ENCODE results near the gene KCNK4. TPM values are rescaled to one million over a fixed set of nuclear protein-coding genes. Genes with fewer than 3 reads are reported as not detected.

KCNK4 gene
- total RNA-seq, 1 donor from 2014 or later = not detected

GRCh38 chr11:64327375-64327774, 36.3 kb downstream of the KCNK4 start:
- Histone ChIP-seq H3K4me1 (peaks cover 13% of the 10 kb centered on the region), H3K4me3 (no peak overlapping the region), H3K27me3 (no peaks in the 10 kb centered on the region), H3K36me3 (peaks cover 3% of the 10 kb centered on the region), H3K27ac (no peak overlapping the region), H3K9me3 (no peaks in the 10 kb centered on the region)
- intact Hi-C loops (cut with DNase I) = no loop called here
- DNase-seq (no peak), ATAC-seq (no peak)
- TF ChIP-seq CTCF (IDR thresholded peaks at IDR 0.05) = no peak

GRCh38 chr11:64327993-64328392, 36.9 kb downstream of the KCNK4 start:
- DNase-seq (no peak), ATAC-seq (no peak)
- Histone ChIP-seq H3K36me3 (no peaks in the 10 kb centered on the region), H3K9me3 (no peaks in the 10 kb centered on the region), H3K4me3 (no peak overlapping the region), H3K27ac (no peak overlapping the region), H3K4me1 (peaks cover 13% of the 10 kb centered on the region), H3K27me3 (no peaks in the 10 kb centered on the region)
- TF ChIP-seq CTCF (IDR thresholded peaks at IDR 0.05) = no peak
- intact Hi-C loops (cut with DNase I) = no loop called here

GRCh38 chr11:64330888-64331287, 39.8 kb downstream of the KCNK4 start:
- no peak overlapping the region for H3K4me3 ChIP-seq
- ATAC-seq (no peak), DNase-seq (peak; percentile 58)
- intact Hi-C loops (cut with DNase I) = no loop called here
- no peaks in the 10 kb centered on the region for H3K27me3 ChIP-seq
- no peaks in the 10 kb centered on the region for H3K36me3 ChIP-seq
- peaks cover 13% of the 10 kb centered on the region for H3K4me1 ChIP-seq
- H3K27ac ChIP-seq = no peak overlapping the region
- TF ChIP-seq CTCF (IDR thresholded peaks at IDR 0.05) = no peak
- no peaks in the 10 kb centered on the region for H3K9me3 ChIP-seq

- no peaks in the 10 kb centered on the region for H3K36me3 ChIP-seq
- TF ChIP-seq CTCF (IDR thresholded peaks at IDR 0.05) = peak; percentile 57
- no peak overlapping the region for H3K4me3 ChIP-seq
- no peak overlapping the region for H3K27ac ChIP-seq
- no peaks in the 10 kb centered on the region for H3K9me3 ChIP-seq
- H3K4me1 ChIP-seq = peaks cover 13% of the 10 kb centered on the region
- DNase-seq = peak; percentile 95
- no peaks in the 10 kb centered on the region for H3K27me3 ChIP-seq
- peak; percentile 92 for ATAC-seq
- intact Hi-C loops (cut with DNase I) = no loop called here
Measured at GRCh38 chr11:64331569-64332371, 40.7 kb downstream of the KCNK4 start.

GRCh38 chr11:64333556-64333955, 42.5 kb downstream of the KCNK4 start:
- no peaks in the 10 kb centered on the region for H3K9me3 ChIP-seq
- H3K36me3 ChIP-seq = no peaks in the 10 kb centered on the region
- TF ChIP-seq CTCF (IDR thresholded peaks at IDR 0.05) = no peak
- H3K27me3 ChIP-seq = no peaks in the 10 kb centered on the region
- no peak for ATAC-seq
- H3K27ac ChIP-seq = no peak overlapping the region
- H3K4me1 ChIP-seq = peaks cover 13% of the 10 kb centered on the region
- DNase-seq = no peak
- intact Hi-C loops (cut with DNase I) = no loop called here
- no peak overlapping the region for H3K4me3 ChIP-seq

Measured in upper lobe of right lung (tissue), 1 donor.